GM06990 (cell line): Measurements from ENCODE around the gene ERCC6L2.

ENCODE experiments used
- DNase-seq: peaks from one replicate; pipeline ENCODE4 v3.0.0-alpha.2; 2011; ENCODE audit not compliant: insufficient read length; ENCODE audit errors: extremely low read depth
- H3K27me3 ChIP-seq: replicated peaks from 2 replicates; pipeline ENCODE4 v1.6.0; 2011; ENCODE audit warnings: low read length; ENCODE audit not compliant: control insufficient read depth, insufficient read depth
- H3K36me3 ChIP-seq: 2 replicates; pipeline ENCODE4 v1.5.1; 2011; ENCODE audit warnings: low read length; ENCODE audit not compliant: control insufficient read depth, insufficient read depth
- H3K4me3 ChIP-seq: replicated peaks from 2 replicates; pipeline ENCODE4 v1.5.1; 2011; ENCODE audit warnings: low read depth, mild to moderate bottlenecking, control low read depth, low read length
- TF ChIP-seq, protein P1 (sequence below): IDR thresholded peaks from 2 replicates; pipeline ENCODE4 v1.5.1; 2011; ENCODE audit warnings: low read length, control low read depth, mild to moderate bottlenecking, inconsistent platforms; ENCODE audit not compliant: insufficient read depth, poor library complexity, severe bottlenecking

ERCC6L2 gene

GRCh38 chr9:95910770-95911340 lies 35.4 kb downstream of the ERCC6L2 start:
- Histone ChIP-seq H3K36me3 (no peaks in the 10 kb centered on the region), H3K4me3 (no peak overlapping the region), H3K27me3 (no peaks in the 10 kb centered on the region)
- TF ChIP-seq, protein P1, sequence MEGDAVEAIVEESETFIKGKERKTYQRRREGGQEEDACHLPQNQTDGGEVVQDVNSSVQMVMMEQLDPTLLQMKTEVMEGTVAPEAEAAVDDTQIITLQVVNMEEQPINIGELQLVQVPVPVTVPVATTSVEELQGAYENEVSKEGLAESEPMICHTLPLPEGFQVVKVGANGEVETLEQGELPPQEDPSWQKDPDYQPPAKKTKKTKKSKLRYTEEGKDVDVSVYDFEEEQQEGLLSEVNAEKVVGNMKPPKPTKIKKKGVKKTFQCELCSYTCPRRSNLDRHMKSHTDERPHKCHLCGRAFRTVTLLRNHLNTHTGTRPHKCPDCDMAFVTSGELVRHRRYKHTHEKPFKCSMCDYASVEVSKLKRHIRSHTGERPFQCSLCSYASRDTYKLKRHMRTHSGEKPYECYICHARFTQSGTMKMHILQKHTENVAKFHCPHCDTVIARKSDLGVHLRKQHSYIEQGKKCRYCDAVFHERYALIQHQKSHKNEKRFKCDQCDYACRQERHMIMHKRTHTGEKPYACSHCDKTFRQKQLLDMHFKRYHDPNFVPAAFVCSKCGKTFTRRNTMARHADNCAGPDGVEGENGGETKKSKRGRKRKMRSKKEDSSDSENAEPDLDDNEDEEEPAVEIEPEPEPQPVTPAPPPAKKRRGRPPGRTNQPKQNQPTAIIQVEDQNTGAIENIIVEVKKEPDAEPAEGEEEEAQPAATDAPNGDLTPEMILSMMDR: no peak
- no peak for DNase-seq

DNA sequence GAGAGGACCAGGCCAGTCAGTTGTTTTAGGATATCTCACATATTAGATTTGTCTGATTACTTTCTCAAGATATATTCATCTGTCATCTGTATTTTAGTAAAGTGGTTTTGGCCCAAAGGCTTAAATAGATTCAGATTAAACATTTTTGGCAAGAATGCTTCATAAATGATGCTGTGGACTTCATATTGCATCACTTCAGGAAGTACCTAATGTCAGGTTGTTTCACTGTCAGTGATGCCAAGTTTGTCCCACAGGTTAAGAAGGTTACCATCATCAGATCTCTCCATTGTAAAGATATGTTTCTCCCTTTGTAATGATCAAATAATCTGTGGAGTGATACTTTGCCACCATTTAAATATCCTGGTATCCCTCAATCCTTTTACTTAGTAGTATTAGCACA lies 37.3 kb downstream of the ERCC6L2 start:
- no peak overlapping the region for H3K4me3 ChIP-seq
- TF ChIP-seq, protein P1: no peak
- H3K36me3 ChIP-seq: peaks cover 1% of the 10 kb centered on the region
- no peak for DNase-seq
- no peaks in the 10 kb centered on the region for H3K27me3 ChIP-seq

- no peak for DNase-seq
- H3K27me3 ChIP-seq: no peaks in the 10 kb centered on the region
- H3K36me3 ChIP-seq: peaks cover 4% of the 10 kb centered on the region
- TF ChIP-seq, protein P1: no peak
- H3K4me3 ChIP-seq: no peak overlapping the region
Measured at GRCh38 chr9:95920017-95920416, 44.5 kb downstream of the ERCC6L2 start.

DNA sequence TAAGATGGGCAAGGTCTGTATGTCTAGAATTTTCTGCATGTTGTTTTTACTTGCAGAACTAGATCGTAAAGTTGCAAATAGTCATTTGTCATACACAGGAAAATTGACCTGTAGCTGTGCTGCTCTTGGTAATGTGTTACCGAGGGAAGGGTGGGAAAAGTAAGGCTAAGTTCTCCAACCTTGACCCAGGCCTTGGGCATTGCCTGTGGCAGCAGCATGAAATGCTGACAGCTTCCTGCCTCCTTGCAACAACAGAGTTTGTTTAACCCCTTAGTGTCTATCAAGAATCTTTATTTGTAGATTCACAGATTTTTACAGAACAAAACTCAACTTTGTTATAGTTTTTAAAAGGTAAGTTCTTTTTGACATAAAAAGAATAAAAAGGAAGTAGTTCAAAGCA lies 48.3 kb downstream of the ERCC6L2 start:
- TF ChIP-seq, protein P1: no peak
- no peak for DNase-seq

GRCh38 chr9:95924987-95925386 lies 49.5 kb downstream of the ERCC6L2 start:
- TF ChIP-seq, protein P1: no peak
- peaks cover 4% of the 10 kb centered on the region for H3K36me3 ChIP-seq
- DNase-seq: no peak
- no peak overlapping the region for H3K4me3 ChIP-seq
- no peaks in the 10 kb centered on the region for H3K27me3 ChIP-seq

More for the DNA sequence above, 48.3 kb downstream of the ERCC6L2 start:
- H3K36me3 ChIP-seq: peaks cover 4% of the 10 kb centered on the region
- H3K27me3 ChIP-seq: no peaks in the 10 kb centered on the region
- H3K4me3 ChIP-seq: no peak overlapping the region
